Glomerular visceral epithelial cell (primary cell): ENCODE data around the gene CHST9.
"Not testable (repeated sequence)": the region's sequence is repeated elsewhere in the genome, so short reads cannot be mapped to it uniquely, and the experiment has no call there.

Experiments used
- DNase-seq: peaks from one replicate; pipeline ENCODE4 v3.0.0-alpha.2; 2016; ENCODE audit errors: extremely low spot score

Gene CHST9

DNA sequence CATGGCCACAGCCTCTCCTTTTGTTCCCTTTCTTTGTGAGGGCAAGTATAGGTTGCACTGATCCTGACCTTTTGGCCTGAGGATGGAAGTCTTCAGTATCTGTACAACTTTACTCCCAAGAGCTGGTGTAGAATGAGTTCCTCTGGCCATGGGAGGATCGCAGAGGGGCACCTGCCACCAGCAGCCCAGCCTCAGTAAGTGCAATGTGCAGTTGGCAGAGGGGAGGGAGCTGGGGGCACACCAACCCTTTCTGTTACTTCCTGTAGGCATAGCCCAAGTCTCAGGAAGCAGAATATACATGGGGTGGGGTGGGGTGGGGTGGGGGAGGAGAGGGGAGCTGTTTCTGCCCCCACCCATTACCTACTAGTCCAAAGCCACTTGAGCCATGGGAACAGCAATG lies 254.5 kb downstream of the CHST9 start:
- DNase-seq = no peak

DNA sequence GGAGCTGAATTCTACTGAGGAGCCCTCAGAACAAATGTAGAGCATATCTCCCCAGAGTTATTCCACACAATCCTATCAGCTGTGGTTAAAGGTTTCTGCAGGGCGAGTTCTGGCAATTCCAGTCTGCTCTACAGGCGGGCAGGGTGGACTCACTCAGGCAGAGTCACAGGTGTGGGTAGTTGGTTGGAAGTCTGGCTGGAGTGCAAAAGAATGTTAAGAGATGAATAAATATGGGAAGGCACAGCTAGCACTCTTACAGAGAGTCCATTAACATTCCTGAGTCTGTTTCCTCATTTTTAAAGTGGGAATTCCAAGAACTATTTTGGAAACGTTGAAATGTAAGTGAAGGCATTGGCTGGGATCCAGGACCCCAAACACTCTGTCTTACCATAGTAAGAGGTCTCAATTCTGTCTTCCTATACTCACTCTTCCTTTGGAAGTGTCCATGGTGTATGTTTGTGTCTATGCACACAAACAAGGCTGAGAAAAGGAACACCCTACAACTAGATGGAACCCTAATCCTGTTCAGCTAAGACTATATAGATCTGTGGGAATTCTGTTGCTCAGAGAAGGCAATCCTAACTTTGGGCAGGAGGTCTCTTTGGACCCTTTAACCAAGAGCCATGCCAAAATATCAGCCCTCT lies 256.3 kb downstream of the CHST9 start:
- no peak for DNase-seq

DNA sequence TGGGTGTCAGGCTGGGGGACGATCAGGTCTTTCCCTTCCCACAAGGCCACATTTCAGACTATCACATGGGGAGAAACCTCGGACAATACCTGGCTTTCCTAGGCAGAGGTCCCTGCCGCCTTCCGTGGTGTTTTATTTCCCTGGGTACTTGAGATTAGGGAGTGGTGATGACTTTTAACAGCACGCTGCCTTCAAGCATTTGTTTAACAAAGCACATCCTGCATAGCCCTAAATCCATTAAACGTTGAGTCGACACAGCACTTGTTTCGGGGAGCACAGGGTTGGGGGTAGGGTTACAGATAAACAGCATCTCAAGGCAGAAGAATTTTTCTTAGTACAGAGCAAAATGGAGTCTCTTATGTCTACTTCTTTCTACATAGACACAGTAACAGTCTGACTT lies 257.3 kb downstream of the CHST9 start:
- DNase-seq = not testable (repeated sequence)

DNA sequence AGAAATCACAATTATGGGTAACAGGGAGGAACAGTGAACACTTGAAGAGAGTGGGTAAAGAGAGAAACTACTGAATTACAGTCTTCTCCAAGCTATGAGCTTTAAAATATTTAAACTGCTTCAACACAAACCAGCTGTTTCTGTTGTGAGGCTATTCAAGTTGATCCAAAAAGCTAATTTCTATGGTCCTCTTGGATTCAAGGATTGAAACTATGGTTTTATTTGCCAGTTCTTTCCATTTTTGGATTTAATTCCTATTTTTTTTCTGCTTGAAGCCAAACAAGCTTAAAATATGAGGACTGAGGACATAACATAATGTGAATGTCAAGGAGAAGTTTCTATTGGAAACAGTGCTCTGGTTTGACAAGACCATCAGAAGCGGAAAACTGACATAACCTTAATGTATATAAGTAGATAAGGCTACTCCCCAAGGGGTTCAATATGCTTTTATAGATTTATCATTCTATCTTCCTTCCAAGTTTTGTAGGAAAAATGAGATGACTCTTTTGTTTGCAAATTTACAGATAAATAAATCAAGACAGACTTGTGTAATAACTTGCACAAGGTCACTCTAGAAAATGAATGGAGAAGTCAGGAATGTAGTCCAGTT lies 258.9 kb downstream of the CHST9 start:
- no peak for DNase-seq

DNA sequence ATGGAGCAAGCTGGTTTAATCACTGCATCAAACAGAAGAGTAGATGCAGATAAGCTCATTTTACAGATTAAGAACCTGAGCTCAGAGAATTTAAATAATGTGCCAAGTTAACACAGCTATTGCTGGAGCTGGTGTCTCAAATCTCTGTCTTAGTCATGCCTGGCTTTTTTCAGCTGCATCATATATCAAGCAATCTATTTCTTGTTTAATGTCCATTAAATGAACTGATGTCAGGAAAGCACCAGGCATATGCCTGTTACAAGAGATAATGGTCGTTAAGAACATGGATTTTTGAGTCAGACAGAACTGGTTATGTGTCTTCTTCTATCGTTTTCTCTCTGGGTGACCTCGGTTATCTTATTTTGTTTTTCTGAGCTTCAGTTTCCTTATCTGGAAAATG lies 259.8 kb downstream of the CHST9 start:
- no peak for DNase-seq

DNA sequence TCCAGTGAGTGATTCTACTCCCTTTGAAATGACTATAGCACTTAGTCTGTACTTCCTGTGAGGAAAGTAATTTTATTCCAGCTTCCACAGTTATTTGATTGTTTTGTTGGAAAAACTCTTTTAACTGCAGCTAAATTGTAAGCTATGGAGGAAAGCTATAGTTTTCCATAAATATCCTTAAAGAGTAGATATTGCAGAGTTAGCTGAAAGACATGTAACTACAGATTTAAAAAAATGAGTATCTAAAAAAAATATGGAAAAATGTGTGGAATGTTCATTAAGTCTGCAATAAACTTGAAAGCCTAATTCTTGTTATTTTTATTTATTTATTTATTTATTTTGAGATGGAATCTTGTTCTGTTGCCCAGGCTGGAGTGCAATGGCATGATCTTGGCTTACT lies 262.8 kb downstream of the CHST9 start:
- DNase-seq = no peak

DNA sequence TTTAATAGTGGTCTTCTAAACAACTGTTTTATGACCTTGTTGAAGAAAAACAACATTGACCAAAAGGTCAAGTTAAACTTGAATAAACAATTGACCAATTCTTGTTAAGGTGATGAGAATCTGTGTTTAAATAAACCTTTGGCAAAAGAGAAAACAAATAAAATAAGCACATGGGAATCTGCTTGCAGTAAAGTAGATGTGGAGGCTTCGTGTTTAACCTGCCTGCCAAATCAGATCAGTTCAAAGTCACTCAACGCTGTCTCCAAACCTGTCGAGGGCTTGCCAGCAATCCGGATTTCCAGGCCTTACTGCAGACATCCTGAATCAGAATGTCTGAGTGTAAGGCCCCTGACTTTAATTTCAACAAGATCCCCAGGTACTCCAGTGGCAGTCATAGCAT lies 264.5 kb downstream of the CHST9 start:
- DNase-seq = no peak

DNA sequence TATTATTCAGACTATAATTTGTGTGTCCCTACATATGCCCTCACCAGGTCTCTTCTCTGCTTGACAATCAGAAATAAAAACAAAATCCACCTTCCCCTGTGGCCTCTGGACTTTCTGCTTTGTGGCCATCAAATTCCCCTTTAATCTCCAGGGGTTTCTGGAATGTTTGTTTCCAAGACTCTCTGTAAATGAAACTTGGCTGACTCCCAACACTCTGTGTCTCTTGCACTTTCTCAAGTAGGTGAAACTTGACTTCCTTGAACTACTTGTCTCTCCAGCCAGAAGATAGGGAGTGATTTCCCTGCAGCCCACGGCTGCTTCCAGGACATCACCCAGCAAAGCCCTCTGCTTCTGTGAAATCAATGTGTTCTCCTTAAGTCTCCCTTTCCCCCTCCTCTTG lies 265.5 kb downstream of the CHST9 start:
- DNase-seq = no peak

DNA sequence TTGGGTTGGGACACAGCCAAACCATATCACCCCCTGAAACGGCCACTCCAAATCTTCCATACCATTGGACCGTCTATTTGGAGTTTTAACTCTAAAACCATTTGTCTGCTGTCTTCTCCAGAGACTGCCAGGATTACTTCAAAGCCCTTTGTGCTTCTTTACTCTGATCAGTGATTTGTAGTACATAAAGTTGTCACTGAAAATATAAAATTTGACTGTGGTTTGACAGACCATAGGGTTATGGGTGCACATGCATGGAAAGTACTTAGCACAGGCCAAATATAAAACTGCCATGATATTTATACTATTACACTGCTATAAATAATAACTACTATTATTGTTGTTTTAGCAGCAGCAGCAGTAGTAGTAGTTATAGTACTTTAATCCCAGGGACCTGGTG lies 265.9 kb downstream of the CHST9 start:
- no peak for DNase-seq

DNA sequence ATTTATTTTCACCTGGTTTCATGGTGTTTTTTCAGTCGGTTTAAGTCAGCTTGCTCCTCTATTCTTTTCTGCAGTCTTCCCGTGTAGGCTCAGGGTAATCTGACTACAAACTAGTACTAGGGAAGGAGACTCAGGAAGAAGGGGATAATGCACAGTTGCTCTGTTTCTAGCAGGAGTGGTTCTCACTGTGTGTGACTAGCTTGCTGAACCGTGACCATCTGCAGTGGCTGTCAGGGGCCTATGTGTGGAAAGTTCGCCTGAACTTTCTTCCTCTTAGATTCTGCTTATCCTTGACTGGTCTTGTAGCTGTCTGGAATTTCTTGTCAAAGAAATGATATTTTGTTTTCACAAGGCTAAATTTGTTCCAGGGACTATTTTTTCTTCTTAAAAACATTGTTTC lies 273.3 kb downstream of the CHST9 start:
- DNase-seq = peak; percentile 3

DNA sequence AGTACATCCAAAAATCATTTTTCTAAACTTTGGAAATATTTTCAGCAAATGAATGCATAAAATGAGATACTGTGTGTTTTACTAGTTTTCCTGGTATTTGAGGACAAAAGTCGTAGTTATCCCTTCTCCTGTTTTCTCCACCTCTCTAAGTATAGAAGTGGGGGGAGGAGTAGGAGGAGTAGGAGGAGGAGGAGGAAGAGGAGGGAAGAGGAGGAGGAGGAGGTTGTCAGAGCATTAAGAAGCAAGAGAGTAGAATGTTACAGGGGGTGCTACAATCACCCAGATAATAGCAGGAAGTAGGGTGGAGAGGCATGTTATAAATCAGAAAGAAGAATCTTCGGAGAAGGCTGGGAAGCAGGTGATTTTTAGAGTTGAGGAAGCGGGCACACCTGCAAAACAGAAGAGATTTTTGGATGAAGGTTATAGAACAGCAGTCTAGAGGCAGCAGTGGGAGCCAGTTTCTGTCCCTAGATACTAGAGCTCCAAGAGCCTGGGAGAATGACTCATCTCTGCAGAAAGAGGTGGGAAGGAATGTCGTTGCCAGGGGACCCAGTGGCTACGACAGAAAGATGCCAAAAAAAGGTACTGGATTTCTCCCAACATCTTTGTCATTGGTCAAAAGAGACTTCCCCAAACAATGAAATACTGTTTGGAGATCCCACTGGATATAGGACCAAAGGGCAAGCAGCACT lies 275.4 kb downstream of the CHST9 start:
- no peak for DNase-seq

DNA sequence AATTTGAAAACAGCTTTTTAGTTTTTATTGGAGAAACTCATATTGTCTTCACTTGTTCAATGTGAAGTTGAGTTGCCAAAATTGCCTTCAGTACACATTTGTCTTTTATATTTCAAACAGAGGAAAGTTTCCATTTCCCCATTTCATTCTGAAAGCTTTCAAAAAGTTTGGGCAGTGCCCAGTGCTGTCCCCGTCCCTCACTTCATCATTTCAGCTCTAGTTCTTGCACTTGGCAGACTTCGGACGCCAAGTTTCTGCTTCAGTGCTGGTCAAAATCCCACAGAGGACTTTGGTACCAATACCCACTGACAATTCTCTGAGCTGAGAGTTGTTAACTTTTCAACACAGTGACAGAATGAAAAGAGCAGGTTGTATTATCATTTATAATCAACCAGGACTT lies 276.2 kb downstream of the CHST9 start:
- DNase-seq = no peak

DNA sequence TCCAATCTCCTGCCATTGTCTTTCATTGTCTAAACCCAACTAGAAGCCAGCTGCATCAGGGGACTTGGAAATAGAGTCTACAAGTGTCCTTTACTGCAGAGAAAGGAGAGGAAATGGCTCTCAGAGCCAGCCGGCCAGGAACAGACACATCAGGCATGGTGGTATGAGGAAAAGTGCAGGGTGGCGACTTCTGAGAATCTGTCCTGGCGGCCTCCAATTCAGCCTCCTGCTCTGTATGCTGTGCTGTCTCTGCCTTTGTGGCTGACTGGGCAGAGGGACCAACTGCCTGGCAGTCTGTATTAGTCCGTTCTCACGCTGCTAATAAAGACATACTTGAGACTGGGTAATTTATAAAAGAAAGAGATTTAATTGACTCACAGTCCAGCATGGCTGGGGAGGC lies 282.8 kb downstream of the CHST9 start:
- DNase-seq = no peak

DNA sequence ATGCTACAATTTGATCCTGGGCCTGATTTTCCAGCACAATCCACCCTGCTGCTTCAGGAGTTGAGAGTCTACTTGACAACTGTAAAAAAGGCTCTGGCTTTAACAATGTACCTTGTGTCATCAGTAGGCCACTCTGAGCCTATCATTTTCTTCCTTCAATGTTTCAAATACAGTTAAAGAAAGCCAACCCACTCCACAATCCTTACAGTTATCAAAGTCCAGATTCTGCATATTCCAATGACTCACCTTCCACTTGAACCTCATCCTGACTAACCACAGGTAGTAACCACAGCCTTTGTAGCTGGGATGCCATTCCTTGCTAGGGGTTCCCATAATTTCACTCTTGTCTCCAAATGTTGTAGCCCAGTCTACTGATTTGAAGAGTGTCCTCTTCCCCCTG lies 284.1 kb downstream of the CHST9 start:
- DNase-seq = no peak

DNA sequence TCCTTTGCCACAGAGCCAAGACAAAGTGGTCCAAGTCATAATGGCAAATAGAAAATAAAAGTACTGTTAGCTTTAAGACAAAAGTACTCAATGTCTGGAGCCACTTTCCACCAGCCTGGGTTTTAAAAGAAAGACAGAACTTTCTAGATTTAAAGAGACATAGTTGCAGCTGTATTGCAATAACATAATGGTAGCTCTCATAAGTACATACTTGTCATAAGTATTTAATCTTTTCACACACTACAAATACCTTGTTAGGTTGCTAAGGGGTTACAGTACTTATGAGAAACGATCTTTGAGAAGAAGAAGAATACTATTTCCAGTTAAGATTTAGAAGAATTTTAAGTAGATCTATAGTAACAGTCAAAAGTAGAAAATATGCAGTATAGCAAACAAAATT lies 290.7 kb downstream of the CHST9 start:
- DNase-seq = no peak

DNA sequence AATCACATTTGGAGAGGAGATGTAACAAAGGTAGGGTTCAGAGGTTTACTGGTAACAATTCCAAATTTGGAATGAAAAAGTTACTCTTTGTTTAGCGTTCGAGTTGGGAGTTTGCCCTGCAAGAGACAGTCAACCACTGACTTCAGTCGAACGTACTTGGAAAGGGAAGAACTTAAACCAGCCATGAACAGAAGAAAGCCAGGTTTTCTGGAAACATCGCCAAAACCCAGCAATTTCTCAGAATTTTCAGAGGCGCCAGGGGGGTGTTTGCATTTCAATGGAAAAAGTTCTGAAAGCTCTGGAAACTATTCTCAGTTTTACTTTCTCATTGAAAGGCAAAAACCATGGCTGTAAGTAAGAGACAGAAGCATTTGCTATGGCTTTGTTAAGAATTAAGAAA lies 291.1 kb downstream of the CHST9 start:
- DNase-seq = no peak

DNA sequence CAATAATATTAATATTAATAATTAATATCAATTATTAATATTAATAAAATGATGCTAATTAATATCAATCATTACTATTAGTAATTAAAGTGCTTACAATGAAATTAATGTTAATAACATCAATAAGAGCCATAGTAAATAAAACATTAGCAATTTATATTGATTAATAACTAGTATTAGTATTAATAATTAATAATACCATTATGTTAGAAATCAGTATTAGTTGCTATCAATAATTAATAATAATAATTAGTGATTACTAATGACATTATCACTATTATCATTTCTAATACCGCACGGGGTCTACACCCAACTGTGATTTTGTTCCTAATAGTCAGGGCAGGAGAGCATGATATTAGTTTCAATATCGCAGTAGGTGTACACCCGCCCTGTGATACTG lies 296.8 kb downstream of the CHST9 start:
- no peak for DNase-seq

DNA sequence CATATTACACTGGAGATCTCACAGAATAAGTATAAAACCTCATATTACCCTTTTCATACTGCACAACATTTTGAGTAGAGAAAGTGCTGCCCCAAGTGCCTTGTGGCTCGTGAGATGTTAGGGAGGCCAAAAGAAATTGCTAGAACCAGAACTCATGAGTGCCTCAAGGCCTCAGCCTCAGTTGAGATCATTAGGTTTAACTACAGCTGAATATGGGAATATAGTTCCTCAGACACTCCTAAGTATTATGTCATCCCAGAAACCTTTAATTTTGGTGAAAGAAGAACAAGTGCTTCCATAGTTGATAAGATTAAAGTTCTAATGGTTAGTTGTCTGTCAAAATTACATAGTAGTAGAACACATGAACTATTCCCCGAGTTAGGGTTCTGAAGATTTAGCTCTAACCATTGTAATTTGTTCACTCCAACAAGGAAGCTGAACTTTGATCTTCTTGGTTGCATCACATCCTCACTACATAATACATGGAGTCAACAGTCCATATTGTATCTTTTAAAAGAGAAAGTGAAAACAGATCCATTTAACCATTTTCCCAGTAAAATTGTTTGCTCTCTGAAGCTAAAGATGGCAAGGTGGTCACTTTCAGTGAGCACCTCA lies 310.0 kb downstream of the CHST9 start:
- no peak for DNase-seq

DNA sequence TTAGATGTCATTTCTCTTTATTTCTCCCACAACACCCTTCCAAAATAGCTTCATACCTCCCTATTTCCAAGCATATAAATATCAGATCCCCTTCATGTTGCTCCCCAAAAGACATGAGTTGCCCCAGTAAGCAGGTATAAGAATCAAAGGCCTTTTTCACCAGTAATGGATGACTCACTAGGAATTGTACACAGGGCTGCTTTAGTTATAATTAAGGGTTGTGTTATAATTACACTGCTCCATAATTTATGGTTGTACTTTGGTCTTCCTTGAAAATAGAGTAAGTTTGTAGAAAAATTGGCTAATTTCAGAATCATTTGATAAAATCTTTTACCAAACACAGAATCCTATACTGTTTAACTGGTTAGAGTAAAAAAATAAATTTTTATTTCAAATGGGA lies 310.8 kb downstream of the CHST9 start:
- no peak for DNase-seq

DNA sequence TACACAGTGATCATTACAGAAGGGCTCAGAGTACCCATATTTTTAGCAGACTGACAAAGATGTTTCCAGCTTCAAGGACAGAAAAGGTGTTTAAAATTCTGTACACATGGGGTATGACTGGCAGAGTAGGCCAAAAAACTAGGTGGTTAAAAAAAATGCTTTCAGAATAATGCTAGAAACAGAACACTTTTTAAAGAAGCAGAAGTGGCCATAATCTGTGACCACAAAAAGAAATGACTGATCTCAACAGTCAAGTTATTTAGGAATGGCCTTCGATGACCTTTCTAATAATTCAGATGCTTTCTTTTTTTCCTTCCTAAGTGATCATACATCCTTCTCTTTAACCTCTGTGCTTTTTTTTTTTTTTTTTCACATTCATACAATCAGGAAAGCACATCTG lies 315.5 kb downstream of the CHST9 start:
- DNase-seq = no peak

DNA sequence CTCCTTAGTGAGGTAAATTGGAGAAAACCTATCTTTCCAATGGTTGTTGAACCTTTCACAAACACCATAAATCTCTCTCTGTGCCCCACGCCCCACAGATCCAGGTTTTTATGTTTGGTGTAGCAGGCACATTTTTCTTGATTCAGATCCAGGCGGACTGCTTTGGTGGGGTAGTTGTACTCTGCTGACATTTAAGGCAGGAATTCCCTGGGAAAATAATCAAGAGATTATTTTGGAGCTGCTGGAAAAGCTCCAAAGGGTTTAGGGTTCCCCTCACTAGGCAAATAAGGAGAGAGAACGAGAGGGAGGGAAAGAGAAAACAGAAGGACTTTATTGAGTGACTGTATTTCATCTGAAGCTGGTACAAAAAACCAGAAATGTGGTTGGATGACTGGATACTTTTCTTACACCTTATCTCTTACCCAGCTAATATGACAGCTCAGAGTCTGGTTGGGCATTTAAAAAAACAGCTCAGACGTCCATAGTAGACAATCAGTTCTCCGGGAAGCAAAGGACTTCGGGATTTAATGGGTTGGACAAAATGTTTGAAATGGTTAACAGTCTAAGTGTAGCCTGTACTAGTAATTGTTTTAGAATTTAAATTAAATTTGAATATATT lies 316.0 kb downstream of the CHST9 start:
- no peak for DNase-seq

DNA sequence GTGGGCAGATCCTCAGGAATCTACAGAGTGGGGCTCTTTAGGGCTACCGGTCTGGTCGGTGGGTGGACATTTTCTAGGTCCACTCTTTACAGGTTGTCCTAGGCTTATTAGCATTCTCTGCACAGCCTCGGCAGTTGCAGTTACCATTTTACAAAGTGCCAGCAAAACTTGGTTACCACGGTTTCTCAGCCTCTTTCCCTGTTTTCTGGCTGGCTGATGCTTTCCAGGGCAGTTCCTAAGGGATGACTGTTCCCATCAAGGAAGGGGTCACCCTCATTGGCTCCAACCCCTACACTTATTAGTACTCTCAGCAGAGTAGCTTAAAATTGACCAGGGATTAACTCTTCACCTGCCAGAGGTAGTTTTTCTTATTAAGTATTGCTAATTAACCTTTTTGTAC lies 317.6 kb downstream of the CHST9 start:
- DNase-seq = no peak

DNA sequence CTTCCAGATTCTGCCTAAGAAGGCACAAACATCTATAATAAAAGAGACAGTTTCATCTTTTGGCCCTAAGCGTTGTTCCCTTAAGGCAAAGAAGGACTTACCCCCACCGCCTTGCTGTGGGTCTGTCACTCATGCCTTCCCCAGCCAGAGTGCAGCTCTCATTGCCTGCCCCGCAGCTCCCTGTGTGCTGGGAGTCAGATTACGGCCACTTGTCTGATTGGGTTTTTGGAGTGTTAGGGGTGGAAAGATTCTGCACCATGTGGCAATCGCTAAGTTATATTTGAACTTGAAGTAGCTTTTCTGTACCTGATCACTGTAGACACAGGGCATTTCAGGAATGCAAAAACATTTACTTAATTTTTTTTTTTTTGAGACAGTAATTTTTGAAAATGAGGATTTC lies 319.6 kb downstream of the CHST9 start, which contains the start of gene AQP4:
Gene AQP4, minus strand, starts transcription at position 151 of the 400 bp plus-strand sequence. Its CDS starts 18 bp downstream, at position 133.
- DNase-seq = no peak
